ENCODE measurements around the gene NAIP. TPM values are rescaled to one million over a fixed set of nuclear protein-coding genes. Genes with fewer than 3 reads are reported as not detected.

Gene NAIP
- total RNA-seq (2022; extraction: Qiagen RNA extraction; ENCODE audit: low read depth) = 0.39 to 0.72 TPM (median 0.56 TPM) in 5 replicates

GRCh38 chr5:71025289-71025953 is at the start of gene NAIP:
Gene NAIP, minus strand, starts transcription at chr5:71025339. Its CDS starts 12,424 bp downstream, at chr5:71012915.

GRCh38 chr5:71067262-71067928 is 42.3 kb upstream of the NAIP start, which contains the start of gene GTF2H2:
Gene GTF2H2, minus strand, starts transcription at chr5:71067676. Its CDS starts 4,913 bp downstream, at chr5:71062763.

Other genes starting within 250 kb of the NAIP start
- gene SERF1A, start 124.7 kb downstream of the NAIP start, total RNA-seq (2022; extraction: Qiagen RNA extraction; ENCODE audit: low read depth) = 0.55 to 2.0 TPM (median 0.81 TPM) in 5 replicates
- 55.1 to 63.4 TPM (median 61.6 TPM) in 5 replicates for gene SMN1, start 100.3 kb downstream of the NAIP start, total RNA-seq (2022; extraction: Qiagen RNA extraction; ENCODE audit: low read depth)
- gene GTF2H2, start 42.3 kb upstream of the NAIP start, total RNA-seq (2022; extraction: Qiagen RNA extraction; ENCODE audit: low read depth) = 9.8 to 25.5 TPM (median 10.8 TPM) in 5 replicates

All from A549 treated with ZK216348 at 1 μM for 4 hours (cell line).